Activated naive CD8-positive, alpha-beta T cell (primary cell): ENCODE results near the gene IFNA1.
"Not testable (repeated sequence)": the region's sequence is repeated elsewhere in the genome, so short reads cannot be mapped to it uniquely, and the experiment has no call there.

Experiments
- H3K27ac Mint-ChIP-seq: one replicate; pipeline ENCODE4 v1.8.0; 2021; ENCODE audit warnings: mixed read lengths
- H3K27me3 Mint-ChIP-seq: one replicate; pipeline ENCODE4 v1.8.0; 2021; ENCODE audit warnings: mixed read lengths
- H3K36me3 Mint-ChIP-seq: one replicate; pipeline ENCODE4 v1.8.0; 2021; ENCODE audit warnings: mixed read lengths
- H3K4me1 Mint-ChIP-seq: one replicate; pipeline ENCODE4 v1.8.0; 2021; ENCODE audit warnings: low read depth, mixed read lengths
- H3K4me3 Mint-ChIP-seq: one replicate; pipeline ENCODE4 v1.8.0; 2021; ENCODE audit warnings: mild to moderate bottlenecking, mixed read lengths
- H3K9me3 Mint-ChIP-seq: one replicate; pipeline ENCODE4 v1.8.0; 2021; ENCODE audit warnings: low read depth, mixed read lengths

IFNA1 gene

DNA sequence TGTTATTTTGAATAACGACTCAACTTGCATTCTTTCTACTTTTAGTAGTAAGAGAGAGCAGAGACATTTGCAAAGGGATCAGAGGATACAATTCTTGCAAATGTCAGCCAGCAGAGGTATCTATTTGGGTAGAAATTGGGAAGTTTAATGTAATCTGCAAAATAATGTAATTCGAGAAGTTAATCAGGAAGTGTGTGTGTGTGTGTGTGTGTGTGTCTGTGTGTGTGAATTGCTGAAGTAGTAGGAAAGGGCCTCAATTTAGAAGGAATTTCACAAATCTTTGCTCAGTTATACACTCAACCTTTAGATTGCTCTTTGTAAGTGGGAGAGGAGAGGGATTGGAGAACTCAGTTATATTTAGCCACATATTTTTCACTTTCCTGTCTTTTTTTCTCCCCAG is 11.0 kb upstream of the IFNA1 start:
- H3K9me3 Mint-ChIP-seq, result no peaks in the 10 kb centered on the region
- H3K27ac Mint-ChIP-seq, result no peak overlapping the region
- peaks cover 21% of the 10 kb centered on the region for H3K27me3 Mint-ChIP-seq
- H3K4me3 Mint-ChIP-seq, result no peak overlapping the region
- H3K36me3 Mint-ChIP-seq, result no peaks in the 10 kb centered on the region
- no peaks in the 10 kb centered on the region for H3K4me1 Mint-ChIP-seq

DNA sequence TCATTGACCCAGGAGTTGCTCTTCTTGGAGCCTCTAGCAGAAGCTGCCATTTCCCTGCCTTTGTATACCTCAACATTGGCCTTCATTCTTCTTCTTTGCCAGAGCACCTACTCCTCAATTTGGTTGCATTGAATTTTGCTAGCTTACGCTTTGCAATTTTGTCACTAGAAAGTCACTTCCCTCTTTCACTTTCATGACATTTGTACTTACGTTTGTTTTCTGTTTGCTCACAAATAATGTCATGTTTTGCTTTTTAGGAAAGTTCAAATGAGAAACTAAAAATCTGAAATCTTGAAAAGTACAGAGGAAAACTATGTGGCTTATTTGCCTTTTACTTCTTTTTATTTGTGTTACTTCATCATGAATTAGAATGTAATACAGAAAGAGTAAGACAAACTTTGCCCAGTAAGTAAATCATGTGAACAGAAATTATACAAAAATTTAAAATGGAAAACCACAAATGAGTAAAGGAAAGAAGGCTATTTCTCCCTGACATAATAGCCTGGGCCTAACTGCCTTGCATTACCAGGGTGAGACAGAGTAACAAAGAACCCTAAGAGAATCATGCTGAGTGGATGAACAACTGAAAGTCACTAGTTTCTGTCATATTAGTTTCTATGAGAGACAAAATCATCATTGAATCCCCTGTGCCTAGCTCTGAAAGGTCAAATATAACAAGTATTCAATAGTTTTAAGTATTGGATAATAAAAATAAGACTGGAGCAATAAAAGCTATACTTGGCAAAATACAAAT is 7.4 kb upstream of the IFNA1 start:
- H3K4me3 Mint-ChIP-seq, result no peak overlapping the region

DNA sequence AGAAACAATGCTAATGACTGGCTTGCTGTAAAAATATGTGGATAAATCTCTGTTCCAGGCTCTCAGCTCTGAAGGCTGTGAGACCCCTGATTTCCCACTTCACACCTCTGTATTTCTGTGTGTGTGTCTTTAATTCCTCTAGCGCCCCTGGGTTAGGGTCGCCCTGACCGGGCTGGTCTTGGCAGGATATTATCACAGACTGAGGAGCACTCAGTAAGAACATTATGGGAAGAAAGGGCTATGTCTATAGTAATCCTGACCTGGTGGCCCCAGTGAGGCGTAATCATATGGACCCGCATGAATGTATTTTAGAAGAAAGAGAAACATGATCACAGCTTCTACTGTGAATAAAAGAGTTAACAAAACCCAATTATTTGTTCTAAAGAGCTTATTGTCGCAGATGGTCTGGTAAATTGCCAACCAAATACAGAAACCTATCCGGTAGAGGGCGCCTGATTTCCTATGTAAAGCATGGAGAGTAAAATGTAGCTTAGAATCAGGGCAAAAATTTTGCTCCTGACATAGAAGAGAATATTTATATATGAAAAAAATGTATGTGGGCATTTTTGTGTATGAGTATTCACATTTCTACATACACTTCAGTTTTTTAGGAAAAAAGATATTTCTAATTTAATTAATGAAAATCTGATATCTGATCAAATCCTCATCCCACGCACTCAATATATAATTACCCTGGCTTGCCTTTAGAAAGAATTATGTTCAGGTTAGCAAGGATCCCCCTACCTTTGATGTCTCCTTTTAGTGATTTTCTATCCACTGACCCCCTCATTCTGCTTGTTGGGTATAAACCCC is 5.8 kb upstream of the IFNA1 start:
- Mint-ChIP-seq H3K4me3 (no peak overlapping the region), H3K27ac (no peak overlapping the region), H3K27me3 (peaks cover 14% of the 10 kb centered on the region), H3K4me1 (no peaks in the 10 kb centered on the region), H3K36me3 (no peaks in the 10 kb centered on the region), H3K9me3 (no peaks in the 10 kb centered on the region)

More for the DNA sequence above, 7.4 kb upstream of the IFNA1 start:
- no peak overlapping the region for H3K27ac Mint-ChIP-seq
- no peaks in the 10 kb centered on the region for H3K9me3 Mint-ChIP-seq
- H3K27me3 Mint-ChIP-seq, result peaks cover 20% of the 10 kb centered on the region
- no peaks in the 10 kb centered on the region for H3K36me3 Mint-ChIP-seq
- no peaks in the 10 kb centered on the region for H3K4me1 Mint-ChIP-seq

DNA sequence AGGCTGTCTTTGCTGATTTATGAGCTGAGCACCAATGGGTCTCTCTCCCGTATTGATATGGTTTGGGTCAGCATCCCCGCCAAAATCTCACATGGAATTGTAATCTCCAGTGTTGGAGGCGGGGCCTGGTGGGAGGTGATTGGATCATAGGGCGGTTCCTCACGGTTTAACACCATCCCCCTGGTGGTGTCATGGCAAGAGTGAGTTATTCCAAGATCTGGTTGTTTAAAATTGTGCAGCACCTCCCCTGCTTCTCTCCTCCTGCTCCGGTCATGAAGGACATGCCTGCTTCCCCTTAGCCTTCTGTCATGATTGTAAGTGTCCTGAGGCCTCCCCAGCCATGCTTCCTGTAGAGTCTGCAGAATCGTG is 5.2 kb upstream of the IFNA1 start:
- not testable (repeated sequence) for H3K4me1 Mint-ChIP-seq, H3K36me3 Mint-ChIP-seq, H3K4me3 Mint-ChIP-seq, H3K27ac Mint-ChIP-seq, H3K9me3 Mint-ChIP-seq
- H3K27me3 Mint-ChIP-seq, result peaks cover 14% of the 10 kb centered on the region

DNA sequence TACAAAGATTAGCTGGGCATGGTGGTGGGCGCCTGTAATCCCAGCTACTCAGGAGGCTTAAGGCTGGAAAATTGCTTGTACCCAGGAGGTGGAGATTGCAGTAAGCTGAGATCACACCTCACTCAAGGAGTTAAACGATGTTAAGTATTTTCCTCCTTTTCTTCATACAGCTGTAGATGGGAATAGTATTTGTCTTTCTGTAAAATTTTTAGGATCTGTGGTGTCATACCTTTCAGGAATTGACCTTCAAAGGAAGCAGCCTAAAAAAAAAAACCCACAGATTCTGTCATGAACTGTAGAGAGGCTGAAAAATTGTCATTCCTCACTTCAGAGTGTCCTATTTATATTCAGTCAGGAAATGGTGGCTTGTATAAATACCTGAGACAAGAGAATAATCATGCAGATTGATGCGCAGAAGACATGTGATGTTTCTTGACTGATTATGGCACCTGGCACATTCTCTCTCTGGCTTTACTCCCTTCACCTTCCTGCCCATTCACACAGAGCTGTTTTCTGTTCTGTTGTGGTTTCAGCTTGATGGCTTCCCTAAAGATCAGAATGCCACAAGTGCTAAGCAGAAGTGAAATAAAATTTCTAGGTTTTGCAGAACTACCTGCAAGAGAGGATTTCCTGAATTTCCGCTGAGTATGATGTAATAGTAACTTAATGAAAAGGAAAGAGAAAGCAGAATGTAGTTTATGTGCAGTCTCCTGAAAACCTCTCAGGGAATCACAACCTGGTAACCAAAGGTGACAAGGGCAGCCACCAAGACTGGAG is 3.8 kb downstream of the IFNA1 start:
- Mint-ChIP-seq H3K36me3 (no peaks in the 10 kb centered on the region), H3K4me1 (peaks cover 16% of the 10 kb centered on the region), H3K9me3 (no peaks in the 10 kb centered on the region), H3K4me3 (peak overlapping the region; percentile 38), H3K27me3 (no peaks in the 10 kb centered on the region), H3K27ac (peak overlapping the region; percentile 42)

DNA sequence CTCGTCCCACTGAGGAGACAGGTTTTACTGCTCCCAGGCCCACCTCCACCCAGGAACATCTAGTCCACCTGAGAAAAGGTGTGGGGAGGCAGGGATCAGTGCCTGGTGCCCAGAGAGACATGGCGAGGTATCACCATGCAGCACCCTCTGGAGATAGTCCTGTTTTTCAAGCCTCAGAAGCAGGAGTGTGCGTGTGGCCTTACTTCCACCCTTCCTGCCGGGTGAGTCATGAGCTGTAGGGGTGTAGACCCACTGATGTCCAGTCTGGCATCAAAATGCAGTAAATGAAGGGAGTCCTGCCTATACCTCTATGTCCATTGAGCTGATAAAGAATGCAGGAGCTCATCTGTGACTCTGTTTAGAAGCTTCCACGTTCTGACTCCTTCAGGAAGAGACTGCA is 9.1 kb downstream of the IFNA1 start:
- not testable (repeated sequence) for H3K27me3 Mint-ChIP-seq, H3K4me3 Mint-ChIP-seq, H3K9me3 Mint-ChIP-seq, H3K27ac Mint-ChIP-seq, H3K36me3 Mint-ChIP-seq, H3K4me1 Mint-ChIP-seq

DNA sequence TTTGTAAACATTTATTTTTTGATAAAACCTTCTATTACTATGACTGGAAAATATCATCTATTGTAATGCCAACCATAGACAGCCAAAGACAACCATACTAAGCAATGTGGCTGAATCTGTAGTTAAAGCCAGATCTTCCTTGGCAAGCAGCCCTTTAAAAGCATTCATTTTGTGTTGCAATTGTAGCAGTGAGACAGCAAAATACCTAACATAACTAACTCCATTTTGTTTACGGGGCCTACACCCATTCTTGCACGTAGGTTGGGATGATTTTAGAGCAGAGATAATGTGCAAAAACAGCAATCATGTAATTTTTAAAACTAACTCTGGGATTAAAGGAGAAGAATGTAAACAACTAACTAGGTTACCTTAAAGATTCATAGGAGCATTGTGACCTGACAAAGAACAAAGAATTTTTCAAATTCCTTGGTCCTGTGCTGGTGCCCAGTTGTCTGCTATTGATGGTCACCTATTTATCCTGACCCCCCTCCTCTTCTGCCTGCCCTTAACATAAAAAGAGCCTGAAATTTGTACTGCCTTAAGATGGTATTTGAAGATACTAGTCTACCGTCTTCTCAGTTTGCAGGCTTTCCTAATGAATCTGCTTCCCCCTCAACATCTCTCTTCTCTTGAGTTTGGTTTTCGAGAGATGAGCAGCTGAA is 10.6 kb downstream of the IFNA1 start:
- Mint-ChIP-seq H3K4me1 (no peaks in the 10 kb centered on the region), H3K4me3 (no peak overlapping the region), H3K27ac (no peak overlapping the region), H3K36me3 (no peaks in the 10 kb centered on the region), H3K27me3 (no peaks in the 10 kb centered on the region), H3K9me3 (no peaks in the 10 kb centered on the region)

DNA sequence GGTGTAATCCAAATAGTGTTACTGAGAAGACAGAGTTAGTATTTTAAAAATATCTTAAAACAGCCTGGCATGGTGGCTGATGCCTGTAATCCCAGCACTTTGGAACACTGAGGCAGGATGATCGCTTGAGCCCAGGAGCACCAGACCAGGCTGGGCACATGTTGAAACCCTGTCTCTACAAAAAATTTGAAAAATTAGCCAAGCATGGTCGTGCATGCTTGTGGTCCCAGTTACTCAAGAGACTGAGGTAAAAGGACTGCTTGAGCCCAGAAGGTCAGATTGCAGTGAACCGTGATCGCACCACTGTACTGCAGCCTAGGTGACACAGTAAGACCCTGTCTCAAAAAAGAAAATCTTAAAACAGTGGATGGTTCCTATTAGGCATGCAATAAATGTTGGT is 12.4 kb downstream of the IFNA1 start:
- Mint-ChIP-seq H3K4me3 (no peak overlapping the region), H3K4me1 (no peaks in the 10 kb centered on the region), H3K9me3 (no peaks in the 10 kb centered on the region), H3K27me3 (no peaks in the 10 kb centered on the region), H3K27ac (no peak overlapping the region), H3K36me3 (no peaks in the 10 kb centered on the region)

DNA sequence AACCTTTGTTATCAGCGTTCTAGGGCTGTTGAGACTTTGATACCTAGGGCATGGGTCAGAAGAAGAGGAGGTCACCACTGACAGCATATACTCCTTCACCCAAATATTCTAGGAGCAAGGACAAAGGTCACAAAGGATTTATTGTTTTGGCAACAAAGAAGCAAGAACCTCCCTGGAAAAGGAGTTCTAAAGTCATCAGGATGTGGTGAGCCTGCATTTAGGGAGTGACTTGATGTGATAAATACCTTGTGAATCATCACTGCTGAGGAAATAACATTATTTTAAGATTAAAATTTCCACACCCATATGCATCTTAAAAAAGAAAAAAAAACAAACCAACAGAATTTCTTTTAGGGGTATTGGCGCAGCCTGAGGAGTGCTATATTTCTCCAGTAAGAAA is 13.9 kb downstream of the IFNA1 start:
- Mint-ChIP-seq H3K27me3 (no peaks in the 10 kb centered on the region), H3K36me3 (no peaks in the 10 kb centered on the region), H3K27ac (no peak overlapping the region), H3K9me3 (no peaks in the 10 kb centered on the region), H3K4me3 (no peak overlapping the region), H3K4me1 (no peaks in the 10 kb centered on the region)

DNA sequence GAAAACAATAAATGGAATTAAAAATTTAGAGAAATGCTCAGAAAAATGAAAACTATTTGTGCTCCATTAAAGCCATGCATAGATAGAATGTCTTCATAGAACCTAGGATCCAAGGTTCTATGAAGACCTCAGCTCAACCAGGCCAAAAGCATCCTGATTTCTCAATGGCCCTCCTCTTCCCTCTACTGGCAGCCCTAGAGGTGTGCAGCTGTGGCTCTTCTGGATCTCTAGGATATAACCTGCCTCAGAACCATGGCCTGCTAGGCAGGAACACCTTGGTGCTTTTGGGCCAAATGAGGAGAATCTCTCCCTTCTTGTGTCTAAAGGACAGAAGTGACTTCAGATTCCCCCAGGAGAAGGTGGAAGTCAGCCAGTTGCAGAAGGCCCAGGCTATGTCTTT is 15.1 kb downstream of the IFNA1 start:
- Mint-ChIP-seq H3K36me3 (no peaks in the 10 kb centered on the region), H3K4me3 (no peak overlapping the region), H3K27me3 (no peaks in the 10 kb centered on the region), H3K27ac (no peak overlapping the region), H3K4me1 (no peaks in the 10 kb centered on the region), H3K9me3 (no peaks in the 10 kb centered on the region)

DNA sequence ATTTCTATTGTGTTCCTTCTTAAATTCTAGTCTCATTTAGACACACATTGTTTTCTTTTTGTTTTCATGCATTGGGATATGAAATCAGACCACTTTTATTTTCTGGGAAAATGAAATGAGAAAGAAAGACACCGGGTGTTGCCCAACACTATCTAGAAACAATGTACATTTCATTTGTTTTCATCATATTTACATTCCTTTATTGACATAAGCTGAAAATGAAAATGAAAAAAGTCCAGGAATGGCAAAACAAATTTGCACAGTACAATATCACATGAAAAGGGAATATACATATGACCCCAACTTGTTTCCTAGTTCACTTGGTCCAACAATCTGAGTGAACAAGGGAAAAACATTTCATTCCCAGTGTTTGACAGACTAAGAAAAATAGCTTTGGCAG is 21.1 kb downstream of the IFNA1 start:
- Mint-ChIP-seq H3K27me3 (peaks cover 5% of the 10 kb centered on the region), H3K36me3 (peaks cover 12% of the 10 kb centered on the region), H3K27ac (no peak overlapping the region), H3K9me3 (peaks cover 8% of the 10 kb centered on the region), H3K4me1 (peaks cover 3% of the 10 kb centered on the region), H3K4me3 (no peak overlapping the region)

DNA sequence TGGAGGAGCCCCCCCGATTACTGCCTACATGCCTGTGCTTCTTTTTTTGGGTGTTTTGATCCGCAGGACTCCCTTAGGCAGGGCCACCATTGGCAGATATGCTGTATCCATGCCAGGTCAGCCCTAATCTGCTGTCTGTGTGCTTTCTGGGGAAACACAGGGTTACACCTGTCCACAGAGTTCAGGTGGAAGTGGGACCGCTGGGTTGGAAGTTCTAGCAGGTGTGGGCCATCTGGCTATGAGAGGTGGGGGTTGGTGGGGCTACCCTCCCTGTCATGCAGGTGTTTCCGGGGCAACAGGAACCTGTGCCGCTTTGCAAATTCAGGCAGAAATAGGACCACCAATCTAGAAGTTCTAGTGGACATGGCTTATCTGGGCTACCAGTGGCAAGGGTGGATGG is 24.9 kb downstream of the IFNA1 start:
- peaks cover 8% of the 10 kb centered on the region for H3K9me3 Mint-ChIP-seq
- no peak overlapping the region for H3K27ac Mint-ChIP-seq
- peaks cover 12% of the 10 kb centered on the region for H3K36me3 Mint-ChIP-seq
- H3K27me3 Mint-ChIP-seq, result peaks cover 5% of the 10 kb centered on the region
- no peak overlapping the region for H3K4me3 Mint-ChIP-seq
- peaks cover 3% of the 10 kb centered on the region for H3K4me1 Mint-ChIP-seq

DNA sequence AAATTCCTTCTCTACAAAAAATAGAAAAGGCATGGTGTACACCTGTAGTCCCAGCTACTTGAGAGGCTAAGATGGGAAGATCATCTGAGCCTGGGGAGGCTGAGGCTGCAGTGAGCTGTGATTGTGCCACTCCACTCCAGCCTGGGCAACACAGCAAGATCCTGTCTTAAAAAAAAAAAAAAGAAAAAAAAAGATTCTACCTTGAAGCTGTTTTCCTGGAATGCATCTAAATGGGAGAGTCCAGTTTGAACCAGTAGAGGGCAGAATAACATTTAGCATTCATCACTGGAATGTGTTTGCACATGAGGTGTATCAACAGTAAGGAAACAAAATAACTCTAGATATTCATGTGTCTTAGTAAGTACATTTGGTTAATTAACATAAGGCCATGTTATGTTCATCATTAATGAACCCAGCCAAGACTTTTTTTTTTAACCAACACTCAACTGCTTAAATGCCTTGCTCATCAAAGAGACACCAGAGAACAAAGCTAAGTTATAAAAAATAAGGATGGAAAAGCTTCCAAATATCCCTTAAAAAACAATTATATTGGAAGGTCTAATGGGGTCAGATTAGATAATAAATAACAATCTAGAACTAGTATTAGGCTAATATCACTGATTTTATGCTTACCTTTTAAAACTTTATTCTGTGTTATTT is 25.8 kb downstream of the IFNA1 start:
- H3K36me3 Mint-ChIP-seq, result peaks cover 12% of the 10 kb centered on the region
- H3K4me1 Mint-ChIP-seq, result peaks cover 3% of the 10 kb centered on the region
- H3K27me3 Mint-ChIP-seq, result peaks cover 3% of the 10 kb centered on the region

DNA sequence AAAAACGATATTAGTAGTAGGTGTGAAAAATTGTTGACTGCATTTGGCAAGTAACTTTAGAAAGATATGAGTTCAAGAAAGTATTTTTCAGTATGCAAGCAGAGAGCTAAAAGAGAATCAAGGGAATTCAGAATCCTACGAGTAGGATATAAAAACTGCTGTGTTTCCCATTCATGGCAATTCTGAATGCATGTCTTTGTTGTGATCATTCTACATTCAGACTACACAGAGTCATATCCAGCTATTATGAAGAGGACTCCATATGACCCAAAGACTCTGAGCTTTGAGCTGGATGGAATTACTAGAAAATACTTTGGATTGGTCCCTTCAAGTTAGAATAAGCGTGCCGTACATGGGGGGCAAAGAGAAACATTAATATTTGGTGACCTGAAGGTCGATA is 29.9 kb downstream of the IFNA1 start:
- H3K36me3 Mint-ChIP-seq, result no peaks in the 10 kb centered on the region
- no peak overlapping the region for H3K4me3 Mint-ChIP-seq
- no peak overlapping the region for H3K27ac Mint-ChIP-seq
- no peaks in the 10 kb centered on the region for H3K9me3 Mint-ChIP-seq
- H3K4me1 Mint-ChIP-seq, result peaks cover 3% of the 10 kb centered on the region
- H3K27me3 Mint-ChIP-seq, result no peaks in the 10 kb centered on the region

More for the DNA sequence above, 25.8 kb downstream of the IFNA1 start:
- Mint-ChIP-seq H3K27ac (no peak overlapping the region), H3K9me3 (peaks cover 8% of the 10 kb centered on the region), H3K4me3 (no peak overlapping the region)
